GM19238 (cell line): ENCODE results near the gene TARDBP.
"Not testable (repeated sequence)": the region's sequence is repeated elsewhere in the genome, so short reads cannot be mapped to it uniquely, and the experiment has no call there.

Experiments
- DNase-seq: peaks from one replicate; pipeline ENCODE4 v3.0.0; 2011; ENCODE audit warnings: low spot score; ENCODE audit not compliant: insufficient read length

TARDBP gene

DNA sequence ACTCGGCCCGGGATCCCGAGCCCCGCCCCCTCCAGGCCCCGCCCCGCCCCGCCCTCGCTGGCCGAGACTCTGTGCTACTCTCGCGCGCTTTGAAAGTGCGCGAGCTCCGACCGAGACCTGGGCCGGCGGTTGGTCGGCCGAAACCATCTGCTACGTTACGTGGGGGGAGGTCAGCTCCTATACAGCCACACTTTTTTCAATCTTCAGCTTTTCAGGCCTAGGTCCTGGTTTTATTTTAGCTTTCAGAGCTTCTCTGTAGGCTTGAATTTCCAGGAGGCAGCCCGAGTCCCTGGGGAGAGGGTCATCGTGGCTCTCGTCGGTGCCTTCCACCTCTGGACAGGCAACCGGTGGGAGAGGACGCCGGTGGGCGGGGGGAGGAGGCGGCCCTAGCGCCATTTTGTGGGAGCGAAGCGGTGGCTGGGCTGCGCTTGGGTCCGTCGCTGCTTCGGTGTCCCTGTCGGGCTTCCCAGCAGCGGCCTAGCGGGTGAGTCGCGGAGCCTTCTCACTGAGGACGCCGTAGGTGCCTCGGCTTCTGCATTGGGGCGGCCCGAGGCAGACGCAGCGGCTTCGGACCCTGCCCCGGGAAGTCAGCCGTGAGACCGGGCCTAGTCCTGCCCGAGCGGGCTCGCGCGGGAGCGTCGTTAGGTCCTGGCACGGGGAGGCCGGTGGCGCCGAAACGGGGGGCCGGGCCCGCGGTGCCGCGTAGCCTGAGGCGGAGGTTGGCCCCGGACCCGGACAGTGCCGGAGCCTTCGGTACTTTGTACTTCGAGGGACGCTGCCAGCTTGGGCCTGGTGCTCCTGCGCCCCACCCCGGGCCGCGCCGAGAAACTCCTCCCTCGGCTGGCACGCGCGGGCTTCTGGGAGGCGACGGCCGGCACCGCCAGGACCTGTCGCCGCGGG is at the start of gene TARDBP:
Gene TARDBP (plus strand): TSS at position 395 of the 900 bp plus-strand sequence. CDS start 1,074 bp downstream, outside the sequence.
- peak; percentile 90 for DNase-seq

DNA sequence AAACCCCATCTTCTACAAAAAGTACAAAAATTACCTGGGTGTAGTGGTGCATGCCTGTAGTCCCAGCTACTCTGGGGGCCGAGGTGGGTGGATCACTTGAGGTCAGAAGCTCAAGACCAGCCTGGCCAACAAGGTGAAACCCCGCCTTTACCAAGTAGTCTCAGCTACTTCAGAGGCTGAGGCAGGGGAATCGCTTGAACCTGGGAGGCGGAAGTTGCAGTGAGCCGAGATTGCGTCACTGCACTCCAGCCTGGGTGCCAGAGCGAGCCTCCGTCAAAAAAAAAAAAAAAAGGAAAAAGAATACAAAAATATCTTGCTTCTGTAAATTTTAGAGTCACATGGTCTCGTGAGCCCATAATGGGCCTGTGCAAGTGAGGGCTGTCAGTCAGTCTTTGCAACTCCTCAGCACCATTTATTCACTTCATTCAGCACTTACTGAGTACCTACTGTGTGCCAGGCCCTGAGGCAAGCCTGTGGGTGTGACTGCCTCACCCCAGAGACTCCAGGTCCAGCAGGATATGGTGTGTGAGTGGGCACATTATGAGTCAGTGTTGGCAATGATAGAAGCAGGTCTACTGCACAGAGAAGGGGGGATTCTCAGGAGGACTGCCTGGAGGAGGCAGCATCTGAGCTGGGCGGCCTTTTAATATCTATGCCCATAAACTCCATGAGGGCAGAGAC is 46.8 kb upstream of the TARDBP start:
- DNase-seq: no peak

DNA sequence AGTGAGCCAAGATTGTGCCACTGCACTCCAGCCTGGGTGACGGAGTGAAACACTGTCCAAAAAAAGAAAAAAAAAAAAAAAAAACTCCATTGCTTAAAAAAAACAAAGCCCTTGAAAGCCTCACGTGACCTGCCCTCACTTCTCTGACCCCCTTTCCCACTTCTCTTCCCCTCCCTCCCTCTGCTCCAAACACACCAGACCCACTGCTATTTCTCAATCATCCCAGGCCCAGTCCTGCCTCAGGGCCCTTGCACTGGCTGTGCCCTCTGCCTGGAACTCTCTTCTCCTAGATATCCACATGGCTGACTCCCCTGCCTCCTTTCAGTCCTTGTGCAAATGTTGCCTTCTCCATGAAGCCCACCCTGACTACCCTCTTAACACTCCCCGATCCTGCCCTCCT is 45.4 kb upstream of the TARDBP start:
- no peak for DNase-seq

DNA sequence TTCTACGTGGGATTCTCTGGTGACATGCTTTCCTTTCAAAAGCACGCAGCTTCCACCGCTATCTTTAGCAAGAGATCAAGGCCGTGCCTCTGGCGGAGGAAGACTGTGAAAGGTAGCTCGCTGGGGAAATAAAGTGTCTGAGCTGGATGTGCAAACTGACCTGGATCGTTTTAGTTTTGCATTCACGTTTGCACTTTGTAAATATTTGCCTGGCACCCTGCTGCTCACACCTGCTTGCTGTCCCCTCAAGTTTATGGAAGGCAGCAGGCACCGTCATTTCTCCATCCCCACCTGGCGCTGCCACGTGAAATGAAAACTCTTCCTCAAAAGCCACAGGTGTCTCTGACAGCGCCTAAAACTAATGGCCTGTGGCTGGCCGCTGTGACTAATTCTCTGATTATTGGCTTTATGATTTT is 44.0 kb upstream of the TARDBP start:
- no peak for DNase-seq

DNA sequence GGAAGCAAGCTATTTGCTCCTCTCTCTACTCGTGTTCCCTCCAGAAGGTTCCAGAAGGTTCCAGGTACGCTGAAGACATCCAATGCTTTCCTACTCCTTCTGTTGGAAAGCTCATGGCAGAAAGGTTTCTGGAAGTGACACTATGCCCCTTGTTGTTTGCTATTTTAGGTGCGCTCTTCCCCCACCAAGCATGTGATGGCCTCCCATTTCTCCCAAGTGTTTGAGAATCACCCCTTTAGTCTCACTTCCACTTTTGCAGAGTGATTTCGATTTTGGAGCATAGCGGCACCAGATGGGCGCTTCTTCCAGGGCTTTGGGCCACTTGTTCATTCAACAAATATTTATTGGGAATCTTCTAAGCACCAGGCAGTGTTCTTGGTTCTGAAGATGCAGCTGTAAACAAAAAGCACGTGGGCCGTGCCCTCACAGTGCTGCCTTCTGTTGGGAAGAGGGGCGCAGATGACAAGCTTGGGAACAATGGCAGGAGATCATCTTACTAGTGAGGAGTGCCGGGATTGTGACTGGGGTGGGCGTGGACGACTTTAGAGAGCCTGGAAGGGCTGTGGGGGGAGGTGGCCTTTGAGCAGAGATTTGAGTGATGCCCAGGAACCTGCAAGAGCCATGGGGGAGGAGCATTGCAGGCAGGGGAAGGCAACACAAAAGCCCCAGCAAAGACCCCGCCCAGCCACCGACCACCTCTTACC is 43.0 kb upstream of the TARDBP start:
- DNase-seq: no peak

DNA sequence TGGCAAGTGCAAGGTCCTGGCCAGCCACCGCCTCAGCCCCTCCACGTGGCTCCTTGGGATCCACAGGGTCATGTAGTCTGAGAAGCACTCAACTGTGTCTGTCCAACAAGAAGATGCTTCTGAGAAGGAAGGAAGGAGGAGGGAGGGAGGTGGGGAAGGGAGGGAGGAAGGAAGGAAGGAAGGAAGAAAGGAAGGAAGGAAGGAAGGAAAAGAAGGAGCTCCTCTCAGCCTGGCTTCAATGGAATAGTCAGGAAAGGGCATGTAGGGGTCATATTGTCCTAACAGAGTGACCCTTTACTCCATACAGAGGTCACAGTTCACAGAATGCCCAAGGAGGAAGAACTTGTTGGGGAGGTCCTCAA is 42.5 kb upstream of the TARDBP start:
- no peak for DNase-seq

DNA sequence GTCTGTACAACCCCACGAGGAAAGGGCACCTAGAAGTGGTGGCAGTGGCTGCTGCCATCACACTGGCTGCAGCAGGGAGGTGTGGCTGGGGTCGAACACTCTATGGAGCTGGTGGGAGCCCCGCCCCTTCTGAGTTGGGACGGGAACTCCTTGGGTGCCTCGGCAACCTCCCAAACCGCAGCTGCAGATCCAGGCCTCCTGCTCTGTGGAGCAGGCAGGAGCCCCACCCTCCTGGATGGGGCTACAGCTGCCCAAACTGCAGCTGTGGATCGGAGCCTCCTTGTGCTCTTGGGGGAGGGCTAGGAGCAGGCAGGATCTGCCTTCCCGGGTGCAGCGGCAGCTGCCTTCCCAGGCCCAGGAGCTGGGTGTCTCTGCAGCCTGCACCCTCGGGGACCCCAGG is 38.9 kb upstream of the TARDBP start:
- DNase-seq: no peak

DNA sequence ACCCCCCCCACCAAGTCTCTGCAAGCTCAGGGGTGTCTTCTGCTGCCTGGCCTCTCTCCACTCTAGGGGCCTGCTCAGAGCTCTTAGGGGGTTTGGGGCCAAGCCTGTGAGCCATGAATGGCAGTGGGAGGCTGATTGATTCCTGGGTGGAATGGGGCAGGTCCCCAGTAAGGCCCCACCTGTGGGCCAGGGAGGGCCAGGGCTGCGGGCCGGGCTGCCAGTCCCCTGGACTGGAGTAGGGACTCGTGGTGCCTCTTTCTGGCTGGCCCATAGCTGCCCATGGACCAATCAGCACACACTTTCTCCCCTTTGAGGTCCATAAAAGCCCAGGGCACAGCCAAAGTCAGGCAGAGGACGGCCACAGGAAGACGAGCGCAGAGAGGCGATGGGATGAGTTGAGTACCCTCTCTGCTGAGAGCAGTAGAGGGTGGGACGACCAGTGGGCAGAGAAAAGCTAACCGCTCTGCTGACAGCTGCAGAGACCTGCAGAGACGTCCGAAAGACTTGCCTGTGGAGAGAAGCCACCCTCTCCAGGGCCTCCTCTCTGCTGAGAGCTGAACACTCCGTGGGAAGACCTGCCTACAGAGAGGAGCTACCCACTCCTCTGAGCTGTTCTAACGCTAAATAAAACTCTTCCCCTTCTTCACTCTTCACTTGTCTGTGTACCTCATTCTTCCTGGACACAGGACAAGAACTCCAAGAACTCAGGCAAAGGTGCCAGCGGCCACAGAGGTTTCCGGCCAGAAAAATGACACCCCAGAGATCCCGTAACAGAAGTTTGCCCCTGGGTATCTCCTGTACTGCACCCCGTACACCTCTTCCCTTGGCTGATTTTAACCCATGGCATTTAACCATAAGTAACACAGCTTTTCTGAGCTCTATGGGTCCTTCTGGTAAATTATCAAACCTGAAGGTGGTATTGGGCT is 38.2 kb upstream of the TARDBP start:
- DNase-seq: no peak

DNA sequence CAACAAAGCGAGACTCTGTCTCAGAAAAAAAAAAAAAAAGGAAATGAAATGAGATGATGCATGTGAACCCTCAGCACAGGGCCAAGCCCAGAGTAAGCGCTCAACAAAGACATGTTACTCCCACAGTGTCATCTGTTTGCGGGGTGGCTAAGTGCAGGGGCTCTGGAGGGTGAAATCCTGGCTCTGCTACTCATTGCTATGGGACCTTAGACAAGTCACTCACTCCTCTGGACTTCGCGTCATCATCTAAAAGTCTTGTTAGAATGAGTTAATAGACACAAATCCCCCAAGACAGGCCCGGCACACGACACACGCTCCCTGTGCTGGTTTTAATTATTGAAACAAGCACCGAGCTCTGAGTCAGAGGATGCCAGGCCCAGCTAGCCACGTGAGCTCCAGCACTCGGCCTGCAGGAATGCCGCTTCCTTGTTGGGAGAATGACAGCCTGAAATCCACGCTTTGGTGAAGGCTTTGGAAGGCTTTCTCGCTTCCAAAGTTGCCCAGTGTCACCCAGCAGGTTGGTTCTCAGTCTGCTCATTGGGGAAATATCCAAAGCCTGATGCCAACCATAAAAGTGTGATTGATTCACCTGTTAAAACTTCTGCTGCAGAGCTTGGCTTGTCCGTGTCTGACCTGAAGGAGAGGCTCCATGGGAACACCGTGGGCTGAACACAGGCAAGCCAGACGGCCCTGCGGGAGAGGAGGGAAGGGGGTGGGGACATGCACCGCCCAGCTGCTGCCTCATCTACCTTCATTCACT is 36.7 kb upstream of the TARDBP start:
- no peak for DNase-seq

DNA sequence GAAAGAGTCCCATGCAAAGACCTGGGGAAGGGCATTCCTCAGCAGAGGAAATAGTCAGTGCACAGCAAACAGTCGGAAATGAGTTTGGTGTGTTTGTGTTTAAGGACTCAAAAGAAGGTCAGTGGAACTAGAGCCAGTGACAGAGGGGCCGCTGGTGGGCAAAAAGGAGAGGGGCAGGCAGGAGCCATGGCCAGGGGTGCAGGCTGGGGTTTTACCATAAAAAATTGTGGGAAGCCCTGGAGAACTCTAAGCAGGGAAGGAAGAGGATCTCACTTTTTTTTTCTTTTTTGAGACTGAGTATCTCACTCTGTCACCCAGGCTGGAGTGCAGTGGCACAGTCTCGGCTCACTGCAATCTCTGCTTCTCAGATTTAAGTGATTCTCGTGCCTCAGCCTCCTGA is 33.7 kb upstream of the TARDBP start:
- DNase-seq: no peak

DNA sequence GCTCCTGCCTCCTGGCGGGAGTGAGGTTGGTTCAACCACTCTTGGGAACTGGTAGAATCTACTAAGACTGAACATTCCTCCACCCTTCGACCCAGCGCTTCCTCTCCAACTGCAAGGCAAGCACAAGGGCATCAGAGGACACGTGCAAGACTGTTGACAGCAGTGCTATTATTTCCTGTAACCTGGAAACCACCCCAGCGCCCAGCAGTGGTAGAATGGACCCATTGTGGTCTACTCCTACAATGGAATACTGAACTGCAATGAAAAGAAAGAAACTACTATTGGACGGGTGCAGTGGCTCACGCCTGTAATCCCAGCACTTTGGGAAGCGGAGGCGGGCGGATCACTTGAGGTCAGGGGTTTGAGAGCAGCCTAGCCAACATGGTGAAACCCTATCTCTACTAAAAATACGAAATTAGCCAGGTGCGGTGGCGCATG is 33.0 kb upstream of the TARDBP start:
- no peak for DNase-seq

DNA sequence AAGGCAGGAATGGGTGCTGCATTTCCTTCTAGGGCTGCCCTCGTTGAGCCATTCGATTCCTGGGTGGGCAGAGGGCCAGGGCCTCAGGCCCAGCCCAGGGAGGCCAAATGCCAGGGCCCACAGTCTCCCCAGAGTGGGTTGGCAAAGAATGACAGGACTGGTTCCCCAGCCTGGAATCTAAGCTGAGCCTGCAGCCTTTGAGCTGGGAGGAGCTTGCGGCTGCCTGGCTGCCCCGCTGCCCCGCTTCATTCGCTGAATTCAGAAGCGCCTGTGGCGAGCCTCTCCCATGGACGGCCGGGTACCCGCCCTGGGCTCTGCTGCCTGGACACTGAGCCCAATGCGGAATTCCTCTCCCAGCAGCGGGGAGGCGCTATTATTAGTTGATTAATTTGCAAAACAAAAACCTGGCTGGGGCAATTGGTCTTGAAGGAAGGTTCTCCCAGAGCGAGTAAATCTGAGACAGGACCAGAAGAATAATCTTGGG is 32.3 kb upstream of the TARDBP start:
- DNase-seq: no peak

DNA sequence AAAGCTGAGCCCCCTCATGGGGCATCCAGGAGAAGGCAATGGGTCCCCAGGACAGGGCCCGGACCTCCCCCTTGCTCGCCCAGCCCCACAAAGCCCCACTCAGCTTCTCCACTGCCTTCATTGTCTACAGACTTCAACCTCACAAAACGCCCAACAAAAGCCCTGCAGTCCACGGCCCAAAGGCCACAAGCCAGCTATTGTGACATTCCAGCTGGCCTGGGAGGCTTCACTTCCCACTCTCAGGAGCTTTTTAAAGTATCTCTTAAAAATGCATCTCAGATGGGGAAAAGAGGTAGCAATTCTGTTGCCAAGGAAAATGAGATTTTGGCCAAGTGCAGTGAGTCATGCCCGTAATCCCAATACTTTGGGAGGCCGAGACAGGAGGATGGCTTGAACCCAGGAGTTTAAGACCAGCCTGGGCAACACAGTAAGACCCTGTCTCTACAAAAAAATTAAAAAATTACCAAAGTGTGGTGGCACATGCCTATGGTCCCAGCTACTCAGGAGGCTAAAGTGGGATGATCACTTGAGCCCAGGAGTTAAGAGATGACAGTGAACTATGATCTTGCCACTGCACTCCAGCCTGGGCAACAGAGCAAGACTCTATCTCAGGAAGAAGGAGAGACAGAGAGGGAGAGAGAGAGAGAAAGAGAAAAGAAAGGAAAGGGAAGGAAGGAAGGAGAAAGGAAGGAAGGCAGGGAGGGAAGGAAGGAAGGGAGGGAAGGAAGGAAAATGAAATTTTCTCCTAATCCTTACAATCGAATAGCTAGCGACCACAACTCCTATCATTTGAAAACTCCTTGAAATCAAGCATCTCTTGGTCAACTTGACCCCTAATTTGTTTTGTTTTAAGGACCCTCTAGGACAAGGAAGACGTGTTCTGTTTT is 31.4 kb upstream of the TARDBP start:
- no peak for DNase-seq

DNA sequence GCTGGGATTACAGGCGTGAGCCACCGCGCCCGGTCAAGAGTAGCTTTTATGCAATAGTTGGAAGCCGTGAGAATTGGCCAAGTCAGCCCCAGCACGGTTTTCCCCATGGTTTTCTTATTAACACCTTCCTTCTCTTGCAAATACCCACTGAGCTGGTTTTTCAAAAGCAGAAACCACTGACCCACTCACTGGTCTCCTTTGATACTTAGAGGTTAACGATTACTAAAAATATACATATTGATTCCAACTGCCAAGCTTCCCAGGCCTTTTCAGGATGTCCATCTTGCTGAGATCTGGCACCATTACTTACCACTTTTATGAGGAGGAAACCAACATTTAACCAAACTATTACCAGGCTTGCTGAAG is 25.9 kb upstream of the TARDBP start:
- DNase-seq: no peak

DNA sequence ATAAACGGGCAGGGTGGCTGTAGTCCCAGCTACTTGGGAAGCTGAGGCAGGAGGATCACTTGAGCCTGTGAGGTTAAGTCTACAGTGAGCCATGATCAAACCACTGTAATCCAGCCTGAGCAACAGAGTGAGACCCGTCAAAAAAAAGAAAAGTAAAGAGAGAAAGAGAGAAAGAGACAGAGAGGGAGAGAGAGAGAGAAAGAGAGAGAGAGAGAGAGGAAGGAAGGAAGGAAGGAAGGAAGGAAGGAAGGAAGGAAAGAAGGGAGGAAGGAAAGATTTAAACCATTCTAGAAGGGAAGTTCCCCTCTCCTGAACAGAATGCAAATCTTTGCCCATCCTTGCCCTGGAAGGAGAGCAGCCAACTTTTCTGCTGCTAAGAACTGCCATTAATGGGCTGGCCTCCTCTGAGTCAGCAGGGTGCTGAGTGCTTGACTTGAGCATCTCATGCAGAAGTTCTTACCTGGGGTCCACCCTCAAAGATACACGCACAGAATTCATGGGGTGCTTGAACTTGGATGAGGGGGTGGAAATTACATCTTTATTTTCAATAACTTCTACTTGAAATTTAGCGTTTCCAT is 24.5 kb upstream of the TARDBP start:
- no peak for DNase-seq

DNA sequence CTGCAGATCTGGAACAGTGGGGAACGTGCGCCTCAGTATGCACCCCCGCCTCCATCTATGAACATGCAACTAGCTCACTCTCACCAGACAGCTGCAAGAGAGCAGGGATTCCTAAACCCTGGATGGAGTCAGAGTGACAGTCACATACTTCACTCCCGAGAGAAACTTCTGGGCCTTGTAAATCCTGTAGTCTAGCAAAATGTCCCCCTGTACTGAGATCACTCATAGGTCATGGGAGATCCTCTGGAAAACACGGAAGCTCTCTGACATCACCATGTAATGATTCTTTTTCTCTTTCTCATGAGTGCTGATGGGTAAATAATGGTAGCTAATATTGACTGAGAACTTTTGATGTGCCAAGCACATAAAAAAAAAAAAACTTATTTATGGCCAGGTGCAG is 23.4 kb upstream of the TARDBP start:
- no peak for DNase-seq

DNA sequence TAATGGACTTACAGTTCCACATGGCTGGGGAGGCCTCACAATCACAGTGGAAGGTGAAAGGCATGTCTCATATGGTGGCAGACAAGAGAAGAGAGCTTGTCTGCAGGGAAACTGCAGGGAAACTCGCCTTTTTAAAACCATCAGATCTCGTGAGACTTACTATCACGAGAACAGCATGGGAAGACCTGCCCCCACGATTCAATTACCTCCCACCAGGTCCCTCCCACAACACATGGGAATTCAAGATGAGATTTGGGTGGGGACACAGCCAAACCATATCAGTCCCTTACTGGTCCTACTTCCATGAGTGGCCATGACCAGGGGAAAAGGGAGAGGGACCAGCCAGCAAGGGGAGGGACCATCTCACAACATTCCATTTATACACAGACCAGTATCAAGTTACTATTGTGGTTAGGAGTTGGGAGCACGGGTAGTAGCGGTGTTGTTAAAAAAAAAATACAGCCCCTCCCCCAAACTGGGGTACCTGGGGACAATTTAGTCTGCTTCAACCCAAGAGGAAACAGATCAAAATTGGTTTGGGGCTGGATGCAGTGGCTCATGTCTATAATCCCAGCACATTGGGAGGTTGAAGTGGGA is 22.4 kb upstream of the TARDBP start:
- DNase-seq: not testable (repeated sequence)

DNA sequence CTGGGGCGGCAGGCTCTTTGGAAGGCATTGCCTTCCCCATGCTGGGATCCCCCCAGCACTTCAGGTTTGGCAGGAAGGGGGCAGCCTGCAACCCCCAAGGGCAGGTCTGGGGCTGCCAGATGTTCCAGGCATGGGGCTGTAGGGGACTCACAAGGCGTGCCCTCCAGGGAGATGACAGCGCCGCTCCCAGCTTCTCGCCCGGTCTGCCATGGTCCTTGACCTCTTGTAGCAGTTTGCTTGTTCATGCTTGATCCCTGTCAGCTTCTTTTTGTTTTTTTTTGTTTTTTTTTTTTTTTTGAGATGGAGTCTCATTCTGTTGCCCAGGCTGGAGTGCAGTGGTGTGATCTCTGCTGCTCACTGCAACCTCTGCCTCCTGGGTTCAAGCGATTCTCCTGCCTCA is 21.6 kb upstream of the TARDBP start:
- DNase-seq: no peak
